ENCODE data around the gene TGFB1I1.

The TGFB1I1 gene

DNA sequence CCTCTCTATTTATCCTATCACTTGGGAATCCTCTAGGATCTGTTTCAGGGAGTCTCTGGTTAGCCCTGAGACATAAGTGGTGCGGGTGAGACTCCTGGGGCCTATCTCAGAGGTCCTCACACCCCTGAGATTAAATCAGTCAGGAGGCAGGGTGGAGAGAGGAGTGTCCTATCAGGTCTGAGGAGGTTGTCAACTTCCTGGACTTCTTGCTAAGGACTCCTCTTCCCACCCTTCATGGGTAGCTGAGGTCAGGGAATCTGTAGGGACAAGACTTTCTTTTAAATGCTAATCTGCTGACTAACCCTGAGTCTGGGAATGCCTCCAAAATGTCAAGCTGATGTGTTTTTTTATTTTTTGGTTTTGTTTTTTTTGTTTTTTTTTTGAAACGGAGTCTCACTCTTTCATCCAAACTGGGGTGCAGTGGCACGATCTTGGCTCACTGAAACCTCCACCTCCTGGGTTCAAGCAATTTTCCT, 19.3 kb upstream of the TGFB1I1 start:
- Histone ChIP-seq H3K27ac (ENCODE audit: low read length) (no peak overlapping the region), H3K4me2 (ENCODE audit: low read length) (no peak overlapping the region), H3K4me3 (ENCODE audit: low read length) (no peak overlapping the region), H3K36me3 (replicated peaks; ENCODE audit: low read depth, low read length) (peaks cover 10% of the 10 kb centered on the region), H3K9ac (ENCODE audit: low read length) (no peak overlapping the region), H3K4me1 (ENCODE audit: low read length) (peaks cover 4% of the 10 kb centered on the region), H3K9me3 (ENCODE audit: insufficient read depth, low read length) (no peaks in the 10 kb centered on the region), H3K79me2 (ENCODE audit: low read length) (peaks cover 27% of the 10 kb centered on the region), H2AFZ (ENCODE audit: low read depth, low read length) (no peak overlapping the region), H3K27me3 (ENCODE audit: low read depth, low read length) (no peaks in the 10 kb centered on the region), H4K20me1 (ENCODE audit: insufficient read depth, low read length) (peaks cover 17% of the 10 kb centered on the region)
- TF ChIP-seq, protein P1, sequence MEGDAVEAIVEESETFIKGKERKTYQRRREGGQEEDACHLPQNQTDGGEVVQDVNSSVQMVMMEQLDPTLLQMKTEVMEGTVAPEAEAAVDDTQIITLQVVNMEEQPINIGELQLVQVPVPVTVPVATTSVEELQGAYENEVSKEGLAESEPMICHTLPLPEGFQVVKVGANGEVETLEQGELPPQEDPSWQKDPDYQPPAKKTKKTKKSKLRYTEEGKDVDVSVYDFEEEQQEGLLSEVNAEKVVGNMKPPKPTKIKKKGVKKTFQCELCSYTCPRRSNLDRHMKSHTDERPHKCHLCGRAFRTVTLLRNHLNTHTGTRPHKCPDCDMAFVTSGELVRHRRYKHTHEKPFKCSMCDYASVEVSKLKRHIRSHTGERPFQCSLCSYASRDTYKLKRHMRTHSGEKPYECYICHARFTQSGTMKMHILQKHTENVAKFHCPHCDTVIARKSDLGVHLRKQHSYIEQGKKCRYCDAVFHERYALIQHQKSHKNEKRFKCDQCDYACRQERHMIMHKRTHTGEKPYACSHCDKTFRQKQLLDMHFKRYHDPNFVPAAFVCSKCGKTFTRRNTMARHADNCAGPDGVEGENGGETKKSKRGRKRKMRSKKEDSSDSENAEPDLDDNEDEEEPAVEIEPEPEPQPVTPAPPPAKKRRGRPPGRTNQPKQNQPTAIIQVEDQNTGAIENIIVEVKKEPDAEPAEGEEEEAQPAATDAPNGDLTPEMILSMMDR (IDR thresholded peaks at IDR 0.05; ENCODE audit: low read depth, low read length): no peak
- TF ChIP-seq EZH2phosphoT487 (IDR thresholded peaks at IDR 0.05; ENCODE audit: low read depth): no peak

DNA sequence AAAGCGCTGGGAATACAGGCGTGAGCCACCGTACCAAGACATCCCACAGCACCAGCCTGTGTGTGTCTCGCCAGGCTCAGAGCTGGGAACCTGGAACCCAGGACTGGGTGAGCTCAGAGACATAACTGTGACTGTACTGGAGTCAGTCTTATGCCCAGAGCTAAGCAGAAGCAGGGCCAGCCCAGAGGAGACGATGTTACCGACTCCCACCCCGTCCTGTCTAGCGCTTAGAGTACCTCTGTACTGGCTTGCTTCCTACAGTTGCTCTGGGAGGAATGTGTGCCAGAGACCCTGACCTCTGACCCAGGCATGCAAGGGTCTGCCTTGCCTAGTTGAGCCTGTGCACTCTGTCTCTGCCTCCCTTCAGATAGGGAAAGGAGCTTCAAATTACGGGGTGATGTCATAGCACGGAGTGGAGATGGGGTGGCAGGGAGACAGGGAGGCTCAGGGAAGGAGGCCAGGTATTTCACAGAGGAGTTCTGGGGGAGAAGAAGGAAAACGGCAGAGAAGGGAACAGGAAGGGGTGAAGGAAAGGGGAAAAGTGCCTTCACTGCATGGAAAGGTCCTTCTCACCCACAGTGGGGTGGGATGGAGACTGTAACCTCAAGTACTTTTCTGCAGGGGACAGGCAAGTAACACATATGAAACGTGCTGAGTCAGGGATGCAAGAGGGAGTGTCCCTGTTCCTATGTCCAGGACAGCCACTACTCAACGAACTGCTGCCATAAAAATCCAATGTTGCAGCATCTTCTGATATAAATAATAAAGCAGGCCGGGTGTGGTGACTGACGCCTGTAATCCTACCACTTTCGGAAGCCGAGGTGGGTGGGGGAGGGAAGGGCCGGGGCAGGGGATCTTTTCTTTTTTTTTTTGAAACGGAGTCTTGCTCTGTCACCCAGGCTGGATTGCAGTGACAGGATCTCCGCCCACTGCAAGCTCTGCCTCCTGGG, 18.4 kb upstream of the TGFB1I1 start:
- H3K4me1 ChIP-seq (ENCODE audit: low read length): peaks cover 11% of the 10 kb centered on the region
- TF ChIP-seq, protein P1 (IDR thresholded peaks at IDR 0.05; ENCODE audit: low read depth, low read length): no peak
- TF ChIP-seq EZH2phosphoT487 (IDR thresholded peaks at IDR 0.05; ENCODE audit: low read depth): no peak
- no peak overlapping the region for H2AFZ ChIP-seq (ENCODE audit: low read depth, low read length)
- H3K9me3 ChIP-seq (ENCODE audit: insufficient read depth, low read length): no peaks in the 10 kb centered on the region
- no peak overlapping the region for H3K27ac ChIP-seq (ENCODE audit: low read length)
- H3K79me2 ChIP-seq (ENCODE audit: low read length): peaks cover 35% of the 10 kb centered on the region
- no peak overlapping the region for H3K9ac ChIP-seq (ENCODE audit: low read length)
- H3K36me3 ChIP-seq (replicated peaks; ENCODE audit: low read depth, low read length): peaks cover 16% of the 10 kb centered on the region
- H3K4me2 ChIP-seq (ENCODE audit: low read length): no peak overlapping the region
- no peaks in the 10 kb centered on the region for H3K27me3 ChIP-seq (ENCODE audit: low read depth, low read length)
- H4K20me1 ChIP-seq (ENCODE audit: insufficient read depth, low read length): peaks cover 22% of the 10 kb centered on the region
- H3K4me3 ChIP-seq (ENCODE audit: low read length): no peak overlapping the region

DNA sequence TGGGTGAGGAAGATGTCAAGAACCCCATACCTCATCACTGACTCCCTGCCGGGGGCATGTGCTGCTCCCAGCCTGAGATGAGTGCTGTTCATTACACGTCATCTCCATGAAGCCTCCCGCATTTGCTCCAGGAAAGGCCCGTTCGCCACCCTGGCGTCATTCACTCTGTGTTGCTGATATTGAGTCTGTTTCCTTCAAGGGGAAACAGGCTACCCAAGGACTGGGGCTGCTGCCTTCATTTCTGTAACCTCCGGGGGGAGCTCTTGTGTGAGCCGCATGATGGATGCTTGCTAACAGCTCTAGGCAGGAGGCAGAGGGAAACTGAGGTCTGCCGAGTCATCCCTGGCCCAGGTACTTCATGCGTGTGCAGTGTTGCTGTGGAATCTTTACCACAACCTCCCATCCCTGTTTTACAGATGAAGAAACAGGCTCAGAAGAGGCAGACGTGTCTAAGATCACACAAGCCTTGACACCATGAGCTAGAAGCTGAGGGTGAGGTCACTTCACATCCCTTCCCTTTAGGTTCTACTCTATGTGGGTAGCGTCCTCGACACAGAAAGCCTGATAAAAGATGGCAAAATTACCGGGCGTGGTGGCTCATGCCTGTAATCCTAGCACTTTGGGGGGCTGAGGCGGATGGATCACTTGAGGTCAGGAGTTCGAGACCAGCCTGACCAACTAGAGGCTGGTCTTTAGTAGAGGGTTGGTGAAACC, 16.2 kb upstream of the TGFB1I1 start:
- H3K36me3 ChIP-seq (replicated peaks; ENCODE audit: low read depth, low read length): peaks cover 16% of the 10 kb centered on the region
- peaks cover 16% of the 10 kb centered on the region for H3K4me1 ChIP-seq (ENCODE audit: low read length)
- H3K79me2 ChIP-seq (ENCODE audit: low read length): peaks cover 39% of the 10 kb centered on the region
- H3K9ac ChIP-seq (ENCODE audit: low read length): no peak overlapping the region
- H3K27me3 ChIP-seq (ENCODE audit: low read depth, low read length): no peaks in the 10 kb centered on the region
- TF ChIP-seq, protein P1 (IDR thresholded peaks at IDR 0.05; ENCODE audit: low read depth, low read length): peak; percentile 41; the same call in 1 of the 2 replicates
- no peak for TF ChIP-seq EZH2phosphoT487 (IDR thresholded peaks at IDR 0.05; ENCODE audit: low read depth)
- no peak overlapping the region for H3K27ac ChIP-seq (ENCODE audit: low read length)
- no peak overlapping the region for H3K4me3 ChIP-seq (ENCODE audit: low read length)
- H3K9me3 ChIP-seq (ENCODE audit: insufficient read depth, low read length): no peaks in the 10 kb centered on the region
- H4K20me1 ChIP-seq (ENCODE audit: insufficient read depth, low read length): peaks cover 22% of the 10 kb centered on the region
- no peak overlapping the region for H3K4me2 ChIP-seq (ENCODE audit: low read length)
- H2AFZ ChIP-seq (ENCODE audit: low read depth, low read length): no peak overlapping the region

DNA sequence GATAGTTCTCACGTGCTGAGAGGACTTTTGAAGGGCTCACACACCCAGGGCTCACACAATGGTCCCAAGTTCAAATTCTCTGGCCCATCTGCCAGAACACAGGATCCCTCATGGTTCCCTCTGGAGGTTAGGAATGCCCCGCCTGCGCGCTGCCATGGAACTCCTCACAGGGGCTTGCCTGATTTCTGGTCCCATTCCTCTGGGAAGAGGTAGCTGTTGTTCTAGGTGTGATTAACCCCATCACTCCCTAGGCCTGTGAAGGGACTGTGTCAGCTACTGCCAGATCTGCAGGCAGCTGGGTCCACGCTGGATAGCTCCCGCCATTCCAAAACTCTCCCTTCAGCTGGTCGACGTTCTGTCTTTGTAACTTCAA, 15.0 kb upstream of the TGFB1I1 start:
- no peak for TF ChIP-seq EZH2phosphoT487 (IDR thresholded peaks at IDR 0.05; ENCODE audit: low read depth)
- TF ChIP-seq, protein P1 (IDR thresholded peaks at IDR 0.05; ENCODE audit: low read depth, low read length): no peak
- Histone ChIP-seq H2AFZ (ENCODE audit: low read depth, low read length) (no peak overlapping the region), H3K9ac (ENCODE audit: low read length) (no peak overlapping the region), H3K27me3 (ENCODE audit: low read depth, low read length) (no peaks in the 10 kb centered on the region), H3K79me2 (ENCODE audit: low read length) (peaks cover 39% of the 10 kb centered on the region), H3K4me2 (ENCODE audit: low read length) (no peak overlapping the region), H4K20me1 (ENCODE audit: insufficient read depth, low read length) (peaks cover 22% of the 10 kb centered on the region), H3K9me3 (ENCODE audit: insufficient read depth, low read length) (no peaks in the 10 kb centered on the region), H3K36me3 (replicated peaks; ENCODE audit: low read depth, low read length) (peaks cover 16% of the 10 kb centered on the region), H3K27ac (ENCODE audit: low read length) (no peak overlapping the region), H3K4me1 (ENCODE audit: low read length) (peaks cover 13% of the 10 kb centered on the region), H3K4me3 (ENCODE audit: low read length) (no peak overlapping the region)
